ENCODE measurements around the gene NGEF. TPM values are rescaled to one million over a fixed set of nuclear protein-coding genes. Genes with fewer than 3 reads are reported as not detected.

The NGEF gene
- total and polyA plus RNA-seq, 3 experiments from 2014 or later = 0.38 TPM; not detected in 2

Other genes starting within 250 kb of the NGEF start
- not detected for gene KCNJ13, start 236.7 kb downstream of the NGEF start, total RNA-seq
- gene KCNJ13, start 236.7 kb downstream of the NGEF start, polyA plus RNA-seq = 0.20 TPM
- 1 to 10 TPM; 1.5 to 2.5 TPM for gene SNORC, start 143.0 kb downstream of the NGEF start, total RNA-seq
- gene SNORC, start 143.0 kb downstream of the NGEF start, polyA plus RNA-seq = not detected
- gene NEU2, start 19.4 kb upstream of the NGEF start, total RNA-seq = not detected
- gene NEU2, start 19.4 kb upstream of the NGEF start, polyA plus RNA-seq = not detected
- 10 to 100 TPM; 49.3 to 51.0 TPM for gene INPP5D, start 47.1 kb upstream of the NGEF start, total RNA-seq
- 146 TPM for gene INPP5D, start 47.1 kb upstream of the NGEF start, polyA plus RNA-seq
- gene ATG16L1, start 238.4 kb upstream of the NGEF start, total RNA-seq = 10 to 100 TPM; 32.0 to 34.2 TPM
- 19.5 TPM for gene ATG16L1, start 238.4 kb upstream of the NGEF start, polyA plus RNA-seq

Measured in CD8-positive, alpha-beta memory T cell (primary cell).